Astrocyte (in vitro differentiated cells and primary cell): ENCODE data around the gene FAM120B. TPM values are rescaled to one million over a fixed set of nuclear protein-coding genes. Genes with fewer than 3 reads are reported as not detected.

ENCODE experiments used
- DNase-seq: peaks from one replicate; pipeline ENCODE4 v3.0.0-alpha.2; 2010; ENCODE audit warnings: low read depth
- FAIRE-seq: peaks from 2 replicates; lab custom pipeline; 2011; peaks lifted over from hg19 to GRCh38; lab: Jason Lieb, UNC
- H2AFZ ChIP-seq: 2 replicates; pipeline ENCODE4 v1.6.0; 2012; ENCODE audit warnings: low read depth, low read length, inconsistent platforms
- H3K27ac ChIP-seq: 2 replicates; pipeline ENCODE4 v1.5.1; 2011; ENCODE audit warnings: low read depth, low read length, inconsistent platforms
- H3K27me3 ChIP-seq: 2 replicates; pipeline ENCODE4 v1.6.0; 2011; ENCODE audit warnings: low read length, inconsistent platforms; ENCODE audit not compliant: insufficient read depth
- H3K36me3 ChIP-seq: 2 replicates; pipeline ENCODE4 v1.5.1; 2011; ENCODE audit warnings: low read length, inconsistent platforms; ENCODE audit not compliant: insufficient read depth
- H3K4me1 ChIP-seq: 2 replicates; pipeline ENCODE4 v1.5.1; 2011; ENCODE audit warnings: low read length, inconsistent platforms; ENCODE audit not compliant: insufficient read depth
- H3K4me2 ChIP-seq: 2 replicates; pipeline ENCODE4 v1.6.0; 2012; ENCODE audit warnings: low read length, inconsistent platforms
- H3K4me3 ChIP-seq: 2 replicates; pipeline ENCODE4 v1.5.1; 2011; ENCODE audit warnings: low read depth, mild to moderate bottlenecking, low read length, inconsistent platforms; ENCODE audit not compliant: insufficient read depth
- H3K79me2 ChIP-seq: 2 replicates; pipeline ENCODE4 v1.6.0; 2012; ENCODE audit warnings: mild to moderate bottlenecking, low read length, inconsistent platforms; ENCODE audit not compliant: insufficient read depth
- H3K9ac ChIP-seq: 2 replicates; pipeline ENCODE4 v1.6.0; 2012; ENCODE audit warnings: mild to moderate bottlenecking, low read length, inconsistent platforms
- H3K9me3 ChIP-seq: 2 replicates; pipeline ENCODE4 v1.5.1; 2012; ENCODE audit warnings: low read depth, mild to moderate bottlenecking, low read length, inconsistent platforms; ENCODE audit not compliant: insufficient read depth
- H4K20me1 ChIP-seq: 2 replicates; pipeline ENCODE4 v1.6.0; 2012; ENCODE audit warnings: low read length, inconsistent platforms; ENCODE audit not compliant: insufficient read depth
- H3K27ac Mint-ChIP-seq: one replicate; pipeline ENCODE4 v1.8.0; 2021; ENCODE audit warnings: mild to moderate bottlenecking, mixed read lengths; ENCODE audit not compliant: unreplicated experiment
- H3K27me3 Mint-ChIP-seq: one replicate; pipeline ENCODE4 v1.8.0; 2021; ENCODE audit warnings: low read depth, mixed read lengths; ENCODE audit not compliant: unreplicated experiment
- H3K36me3 Mint-ChIP-seq: one replicate; pipeline ENCODE4 v1.8.0; 2021; ENCODE audit warnings: low read depth, mixed read lengths; ENCODE audit not compliant: unreplicated experiment
- H3K4me1 Mint-ChIP-seq: one replicate; pipeline ENCODE4 v1.8.0; 2021; ENCODE audit warnings: low read depth, mixed read lengths; ENCODE audit not compliant: unreplicated experiment
- H3K4me3 Mint-ChIP-seq: one replicate; pipeline ENCODE4 v1.8.0; 2021; ENCODE audit warnings: mild to moderate bottlenecking, moderate library complexity, mixed read lengths; ENCODE audit not compliant: unreplicated experiment
- H3K9me3 Mint-ChIP-seq: one replicate; pipeline ENCODE4 v1.8.0; 2021; ENCODE audit warnings: mild to moderate bottlenecking, mixed read lengths; ENCODE audit not compliant: unreplicated experiment
- EZH2 ChIP-seq: IDR thresholded peaks from 2 replicates; pipeline ENCODE4 v1.6.1; 2012; ENCODE audit warnings: mild to moderate bottlenecking, low read length, inconsistent platforms; ENCODE audit not compliant: insufficient read depth
- total RNA-seq: library from RNA; stranded (reverse); gene quantifications from 2 replicates; pipeline ENCODE4 v1.2.1, GENCODE V29; 2021
- TF ChIP-seq, protein P1 (sequence below): IDR thresholded peaks from 2 replicates; pipeline ENCODE4 v1.5.1; 2011; ENCODE audit warnings: low read depth, mild to moderate bottlenecking, inconsistent platforms, low read length, moderate library complexity; ENCODE audit not compliant: insufficient read depth

Gene FAM120B
- total RNA-seq, 1 donor from 2014 or later: 29.8 TPM

GRCh38 chr6:170454512-170455285, 148.1 kb downstream of the FAM120B start:
- Histone ChIP-seq H3K27me3 (no peaks in the 10 kb centered on the region), H2AFZ (no peak overlapping the region), H3K36me3 (no peaks in the 10 kb centered on the region), H3K4me3 (no peak overlapping the region), H3K27ac (no peak overlapping the region), H4K20me1 (no peaks in the 10 kb centered on the region), H3K4me1 (peaks cover 4% of the 10 kb centered on the region), H3K9ac (no peak overlapping the region), H3K9me3 (peaks cover 3% of the 10 kb centered on the region), H3K79me2 (no peaks in the 10 kb centered on the region), H3K4me2 (no peak overlapping the region)
- Mint-ChIP-seq H3K36me3 (no peaks in the 10 kb centered on the region), H3K9me3 (no peaks in the 10 kb centered on the region), H3K4me1 (peaks cover 8% of the 10 kb centered on the region), H3K4me3 (no peak overlapping the region), H3K27me3 (peaks cover 44% of the 10 kb centered on the region), H3K27ac (no peak overlapping the region)
- no peak for TF ChIP-seq EZH2
- TF ChIP-seq, protein P1, sequence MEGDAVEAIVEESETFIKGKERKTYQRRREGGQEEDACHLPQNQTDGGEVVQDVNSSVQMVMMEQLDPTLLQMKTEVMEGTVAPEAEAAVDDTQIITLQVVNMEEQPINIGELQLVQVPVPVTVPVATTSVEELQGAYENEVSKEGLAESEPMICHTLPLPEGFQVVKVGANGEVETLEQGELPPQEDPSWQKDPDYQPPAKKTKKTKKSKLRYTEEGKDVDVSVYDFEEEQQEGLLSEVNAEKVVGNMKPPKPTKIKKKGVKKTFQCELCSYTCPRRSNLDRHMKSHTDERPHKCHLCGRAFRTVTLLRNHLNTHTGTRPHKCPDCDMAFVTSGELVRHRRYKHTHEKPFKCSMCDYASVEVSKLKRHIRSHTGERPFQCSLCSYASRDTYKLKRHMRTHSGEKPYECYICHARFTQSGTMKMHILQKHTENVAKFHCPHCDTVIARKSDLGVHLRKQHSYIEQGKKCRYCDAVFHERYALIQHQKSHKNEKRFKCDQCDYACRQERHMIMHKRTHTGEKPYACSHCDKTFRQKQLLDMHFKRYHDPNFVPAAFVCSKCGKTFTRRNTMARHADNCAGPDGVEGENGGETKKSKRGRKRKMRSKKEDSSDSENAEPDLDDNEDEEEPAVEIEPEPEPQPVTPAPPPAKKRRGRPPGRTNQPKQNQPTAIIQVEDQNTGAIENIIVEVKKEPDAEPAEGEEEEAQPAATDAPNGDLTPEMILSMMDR: no peak
- no peak for FAIRE-seq
- no peak for DNase-seq

- TF ChIP-seq, protein P1: no peak
- no peak for TF ChIP-seq EZH2
- FAIRE-seq: no peak
- no peak overlapping the region for H2AFZ ChIP-seq
Measured at GRCh38 chr6:170455335-170455979, 148.9 kb downstream of the FAM120B start.

DNA sequence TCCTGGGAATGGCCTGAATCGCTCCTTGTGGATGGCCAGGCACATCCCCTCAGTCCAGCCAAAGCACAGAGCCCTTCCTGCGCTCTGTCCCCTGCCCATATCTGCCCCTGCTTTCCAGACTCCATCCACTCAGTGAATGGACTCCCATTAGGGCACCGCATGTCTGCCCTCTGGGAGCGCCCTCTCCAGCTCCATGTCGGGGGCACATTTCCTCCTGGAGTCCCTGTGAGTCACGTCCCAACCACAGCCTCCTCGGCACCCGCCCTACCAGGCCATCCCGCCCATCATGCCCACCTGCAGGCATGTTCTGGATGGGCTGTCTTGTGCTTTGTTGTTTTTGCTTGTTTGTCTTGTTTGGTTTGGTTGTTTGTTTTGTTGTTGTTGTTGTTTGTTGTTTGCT, 149.8 kb downstream of the FAM120B start:
- H3K9ac ChIP-seq: no peak overlapping the region
- Mint-ChIP-seq H3K27me3 (peaks cover 46% of the 10 kb centered on the region), H3K9me3 (no peaks in the 10 kb centered on the region), H3K4me1 (peaks cover 10% of the 10 kb centered on the region), H3K36me3 (no peaks in the 10 kb centered on the region), H3K27ac (no peak overlapping the region), H3K4me3 (no peak overlapping the region)
- H3K27ac ChIP-seq: no peak overlapping the region
- no peaks in the 10 kb centered on the region for H4K20me1 ChIP-seq
- H3K9me3 ChIP-seq: peaks cover 3% of the 10 kb centered on the region
- FAIRE-seq (no peak), DNase-seq (no peak)
- H3K27me3 ChIP-seq: no peaks in the 10 kb centered on the region
- no peak overlapping the region for H2AFZ ChIP-seq
- H3K4me3 ChIP-seq: no peak overlapping the region
- H3K36me3 ChIP-seq: no peaks in the 10 kb centered on the region
- H3K4me2 ChIP-seq: no peak overlapping the region
- H3K79me2 ChIP-seq: no peaks in the 10 kb centered on the region
- H3K4me1 ChIP-seq: peaks cover 11% of the 10 kb centered on the region
- no peak for TF ChIP-seq EZH2
- TF ChIP-seq, protein P1: no peak

More at GRCh38 chr6:170455335-170455979, 148.9 kb downstream of the FAM120B start:
- peaks cover 48% of the 10 kb centered on the region for H3K27me3 Mint-ChIP-seq
- no peaks in the 10 kb centered on the region for H3K36me3 Mint-ChIP-seq
- H3K27ac ChIP-seq: no peak overlapping the region
- peaks cover 10% of the 10 kb centered on the region for H3K4me1 Mint-ChIP-seq
- H3K4me2 ChIP-seq: no peak overlapping the region
- no peaks in the 10 kb centered on the region for H3K36me3 ChIP-seq
- H3K9ac ChIP-seq: no peak overlapping the region
- no peaks in the 10 kb centered on the region for H3K79me2 ChIP-seq
- no peak overlapping the region for H3K4me3 Mint-ChIP-seq
- H3K27me3 ChIP-seq: no peaks in the 10 kb centered on the region
- H3K9me3 ChIP-seq: peaks cover 3% of the 10 kb centered on the region
- no peak overlapping the region for H3K4me3 ChIP-seq
- H4K20me1 ChIP-seq: no peaks in the 10 kb centered on the region
- no peaks in the 10 kb centered on the region for H3K9me3 Mint-ChIP-seq
- H3K4me1 ChIP-seq: peaks cover 11% of the 10 kb centered on the region
- DNase-seq: no peak
- H3K27ac Mint-ChIP-seq: no peak overlapping the region
